Sciatic nerve (tissue), 2 donors: ENCODE data around the gene CA11. TPM values are rescaled to one million over a fixed set of nuclear protein-coding genes. Genes with fewer than 3 reads are reported as not detected.

Experiments
- ATAC-seq: fragments of 200-7000 bp; cut with Tn5 transposase; one replicate; pipeline ENCODE4 v1.9.1; 2020; ENCODE audit warnings: mild to moderate bottlenecking, moderate library complexity
- DNase-seq: peaks from one replicate; pipeline ENCODE4 v3.0.0-alpha.2; 2020; ENCODE audit warnings: low spot score
- intact Hi-C: fragments of 100-400 bp; cut with DNase I; formaldehyde crosslinking; loops from one replicate; pipeline ENCODE4 v1.14.2; 2022
- total RNA-seq: library from RNA; stranded (reverse); fragmentation: NEBNext Ultra II Directional; extraction: Animal tissue kit (Norgen Biotek cat#: 25700); gene quantifications from one replicate; pipeline ENCODE4 v1.2.1, GENCODE V29; 2021
- donor health status: DM: no; HTN: no; CAD: no.
- donor health status: DM: no; HTN: no; CAD: no.

CA11 gene
- total RNA-seq, 1 donor from 2014 or later = 10.5 TPM

GRCh38 chr19:48618916-48619691 lies 26.9 kb downstream of the CA11 start, which contains the start of the genes RPL18 and SPHK2:
RPL18 (minus strand) TSS chr19:48619178; CDS start chr19:48619143, 35 bp downstream.
SPHK2 (plus strand) TSS chr19:48619506; CDS start chr19:48620515, 1,009 bp downstream.
- intact Hi-C loops = no loop called here
- ATAC-seq (peak; percentile 95), DNase-seq (peak; percentile 97)

GRCh38 chr19:48618278-48618915 lies 27.6 kb downstream of the CA11 start:
- ATAC-seq = no peak
- DNase-seq = no peak
- intact Hi-C loops = no loop called here

- no peak for ATAC-seq
- intact Hi-C loops = no loop called here
- DNase-seq = no peak
These were observed 28.6 kb downstream of the CA11 start for GRCh38 chr19:48617146-48617937.

GRCh38 chr19:48616491-48617056 lies 29.4 kb downstream of the CA11 start:
- intact Hi-C loops = no loop called here
- ATAC-seq (no peak), DNase-seq (no peak)

- DNase-seq = no peak
- intact Hi-C loops = no loop called here
These were observed 29.9 kb downstream of the CA11 start for GRCh38 chr19:48616041-48616436.

GRCh38 chr19:48615231-48616040 lies 30.6 kb downstream of the CA11 start:
- DNase-seq (no peak), ATAC-seq (no peak)
- intact Hi-C loops = no loop called here

More at GRCh38 chr19:48616041-48616436, 29.9 kb downstream of the CA11 start:
- ATAC-seq = no peak

- intact Hi-C loops = no loop called here
- no peak for DNase-seq
- ATAC-seq = no peak
These were observed 31.4 kb downstream of the CA11 start, which contains the start of gene FAM83E for GRCh38 chr19:48614436-48615230. FAM83E (minus strand) TSS chr19:48615076; CDS start chr19:48613372, 1,704 bp downstream.

- intact Hi-C loops = no loop called here
- no peak for DNase-seq
- no peak for ATAC-seq
These were observed 32.0 kb downstream of the CA11 start for GRCh38 chr19:48613852-48614435.

- DNase-seq (no peak), ATAC-seq (no peak)
- intact Hi-C loops = no loop called here
These were observed 32.7 kb downstream of the CA11 start for GRCh38 chr19:48613024-48613851.

GRCh38 chr19:48611872-48612271 lies 34.1 kb downstream of the CA11 start:
- DNase-seq (no peak), ATAC-seq (no peak)
- intact Hi-C loops = no loop called here

- intact Hi-C loops = loop anchor here (10.0 kb wide), 1 partner anchor 135 kb away; no protein-coding TSS in a partner anchor
These were observed 36.3 kb downstream of the CA11 start for GRCh38 chr19:48609571-48610108.

GRCh38 chr19:48608798-48609263 lies 37.2 kb downstream of the CA11 start:
- DNase-seq (no peak), ATAC-seq (peak; percentile 30)
- intact Hi-C loops = loop anchor here (10.0 kb wide), 1 partner anchor 134 kb away; no protein-coding TSS in a partner anchor

More at GRCh38 chr19:48609571-48610108, 36.3 kb downstream of the CA11 start:
- no peak for ATAC-seq
- no peak for DNase-seq

GRCh38 chr19:48607359-48607755 lies 38.6 kb downstream of the CA11 start:
- DNase-seq (no peak), ATAC-seq (no peak)
- intact Hi-C loops = loop anchor here (10.0 kb wide), 1 partner anchor 133 kb away; no protein-coding TSS in a partner anchor

GRCh38 chr19:48606463-48607358 lies 39.3 kb downstream of the CA11 start, which contains the start of gene SPACA4:
SPACA4 (plus strand) TSS chr19:48606742; CDS start chr19:48606979, 237 bp downstream.
- ATAC-seq (no peak), DNase-seq (no peak)
- intact Hi-C loops = loop anchor here (10.0 kb wide), 1 partner anchor 132 kb away; no protein-coding TSS in a partner anchor
